H7 (cell line): Measurements from ENCODE around the gene MTAP. TPM values are rescaled to one million over a fixed set of nuclear protein-coding genes. Genes with fewer than 3 reads are reported as not detected.

Experiments used
- total RNA-seq: library from RNA; depleted of rRNA; stranded (reverse); fragments of >200 nt; shearing (Covaris generic); gene quantifications from 2 replicates; pipeline ENCODE4 v1.2.3, GENCODE V29; 2014; rRNA removed

MTAP gene
- total RNA-seq, 1 experiment from 2014 or later: 38.3 TPM

Other genes with a start within 250 kb of the MTAP start
- gene CDKN2A, start 191.8 kb downstream of the MTAP start, total RNA-seq: not detected in 2 replicates
- 0.07 TPM in 1 of 2 replicates, not detected in the other for gene CDKN2B-AS1, start 192.2 kb downstream of the MTAP start, total RNA-seq
- gene CDKN2B, start 206.7 kb downstream of the MTAP start, total RNA-seq: 0.76 TPM in 1 of 2 replicates, not detected in the other